GM19023 (cell line): Measurements from ENCODE around the gene PRKN.
"Not testable (repeated sequence)": the region's sequence is repeated elsewhere in the genome, so short reads cannot be mapped to it uniquely, and the experiment has no call there.

Experiments
- ATAC-seq: cut with Tn5 transposase; IDR thresholded peaks from one replicate; pipeline ENCODE4 v1.9.1; 2021; ENCODE audit warnings: mild to moderate bottlenecking, moderate library complexity; ENCODE audit not compliant: unreplicated experiment

Gene PRKN

DNA sequence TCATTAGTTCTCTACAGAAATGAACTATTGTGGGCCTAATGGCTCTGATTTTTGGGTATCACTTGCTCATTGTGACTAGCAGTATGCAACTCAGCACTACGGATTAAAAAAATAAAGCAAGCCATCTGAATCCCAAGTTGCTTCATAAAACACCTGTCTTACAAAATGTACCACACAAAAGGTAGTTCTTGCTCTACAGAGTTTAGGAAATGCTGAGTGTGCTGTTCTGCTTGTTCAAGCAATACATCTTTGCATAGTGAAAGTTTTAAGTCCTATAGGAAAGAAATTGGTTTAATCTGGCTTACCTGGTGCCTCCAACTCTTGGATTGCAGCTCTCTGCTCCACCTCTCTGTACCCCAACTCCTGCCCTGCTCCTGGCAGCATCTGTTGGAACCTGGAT, 1187.0 kb downstream of the PRKN start:
- no peak for ATAC-seq

DNA sequence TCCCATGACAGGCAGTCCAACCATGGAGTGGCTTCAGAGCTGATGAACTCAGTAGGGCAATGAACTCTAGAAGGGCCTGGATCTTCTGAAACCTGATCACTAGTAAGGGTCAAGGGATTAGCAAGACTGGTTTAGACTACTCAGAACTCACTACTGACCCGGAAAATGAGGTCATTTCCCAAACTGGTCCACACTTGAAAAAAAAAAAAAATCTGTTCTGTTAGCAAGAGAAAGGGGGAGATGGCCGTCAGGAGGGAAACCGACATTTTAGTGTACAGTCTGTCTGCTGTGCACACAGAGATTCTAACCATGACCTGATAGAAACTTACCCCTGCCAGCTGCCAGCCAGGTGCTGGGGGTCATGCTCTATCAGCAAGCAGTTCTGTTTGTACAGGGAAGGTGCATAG, 1191.3 kb downstream of the PRKN start:
- no peak for ATAC-seq

DNA sequence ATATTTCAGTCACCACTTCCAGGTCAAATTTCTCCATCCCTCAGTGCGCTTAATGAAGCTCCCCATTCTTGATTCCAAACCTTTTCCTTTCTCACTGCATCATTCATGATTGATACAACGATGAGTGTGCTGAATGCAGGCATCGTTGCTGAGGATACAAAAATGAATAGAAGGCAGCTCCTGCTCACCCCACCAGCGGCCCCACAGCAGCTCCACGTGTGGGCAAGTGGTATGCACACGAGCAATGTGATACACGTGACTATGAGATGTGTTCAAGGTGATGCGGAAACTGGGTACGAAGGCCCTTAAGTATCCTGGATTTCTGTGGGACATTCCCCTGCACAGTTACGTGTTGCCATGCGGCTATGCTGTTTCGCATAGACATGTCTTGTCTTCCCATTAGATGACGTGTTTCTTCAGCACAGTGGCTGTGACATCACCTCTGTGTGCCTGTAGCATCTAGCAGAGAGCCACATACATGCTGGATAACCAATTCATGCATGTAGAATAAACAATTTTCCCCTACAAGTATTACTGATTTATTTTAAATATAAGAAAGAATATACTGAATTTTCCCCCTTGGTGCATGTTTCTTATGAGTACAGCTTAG, 1193.2 kb downstream of the PRKN start:
- ATAC-seq, result no peak

DNA sequence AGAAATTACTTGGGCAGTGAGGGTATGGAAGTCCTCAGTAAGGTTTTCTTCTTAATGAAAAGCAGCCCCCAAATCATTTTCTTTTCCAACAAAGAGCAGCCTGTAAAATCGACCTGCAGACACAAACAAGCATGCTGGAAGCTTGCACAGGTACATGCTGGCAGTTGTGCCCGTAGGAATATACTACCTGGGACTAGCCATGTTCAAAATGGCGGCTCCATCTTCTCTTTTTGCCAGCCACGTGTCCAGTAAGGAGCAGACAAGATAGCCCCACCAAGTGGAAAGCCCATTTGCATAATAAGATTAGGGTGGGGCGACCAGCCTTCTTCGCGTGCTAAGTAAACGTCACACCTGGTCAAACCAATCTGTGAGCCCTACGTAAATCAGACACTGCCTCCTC, 1194.3 kb downstream of the PRKN start:
- ATAC-seq, result no peak

DNA sequence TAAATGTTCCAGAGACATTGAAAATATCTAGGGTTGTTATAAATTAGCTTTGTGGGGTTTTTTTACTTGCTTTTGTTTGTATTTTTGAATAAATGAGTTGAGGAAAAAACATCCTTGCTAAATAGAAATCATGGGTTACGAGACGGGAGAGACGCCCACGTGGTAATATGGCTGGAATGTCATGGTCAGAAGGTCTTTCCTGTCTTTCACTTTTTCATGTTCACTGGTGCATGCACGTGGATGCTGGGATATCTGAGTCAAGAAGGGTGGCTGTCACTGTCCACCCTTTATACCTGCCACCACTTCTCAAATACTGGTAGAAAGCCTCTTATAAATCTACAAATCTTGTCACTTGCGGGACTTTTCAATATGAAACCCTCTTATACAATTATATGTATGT, 1195.0 kb downstream of the PRKN start:
- ATAC-seq, result no peak

DNA sequence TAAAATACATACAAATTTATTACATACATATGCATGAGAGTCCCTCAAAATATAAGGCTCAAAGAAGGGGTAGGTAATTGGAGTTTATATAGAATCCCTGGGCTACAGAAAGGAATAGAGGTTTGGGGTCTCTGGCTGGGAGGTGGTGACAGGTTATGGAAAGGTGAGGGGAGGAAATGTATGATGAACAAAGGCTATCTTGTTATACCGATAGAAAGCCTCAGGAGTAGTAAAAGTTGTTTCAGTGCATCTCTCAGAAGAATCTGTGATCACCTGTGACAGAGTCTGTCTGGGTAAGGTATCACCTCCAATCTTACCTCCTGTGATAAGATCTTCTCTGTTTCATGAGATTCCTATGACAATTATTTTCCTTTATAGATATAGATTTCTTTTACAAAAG, 1200.8 kb downstream of the PRKN start:
- no peak for ATAC-seq

DNA sequence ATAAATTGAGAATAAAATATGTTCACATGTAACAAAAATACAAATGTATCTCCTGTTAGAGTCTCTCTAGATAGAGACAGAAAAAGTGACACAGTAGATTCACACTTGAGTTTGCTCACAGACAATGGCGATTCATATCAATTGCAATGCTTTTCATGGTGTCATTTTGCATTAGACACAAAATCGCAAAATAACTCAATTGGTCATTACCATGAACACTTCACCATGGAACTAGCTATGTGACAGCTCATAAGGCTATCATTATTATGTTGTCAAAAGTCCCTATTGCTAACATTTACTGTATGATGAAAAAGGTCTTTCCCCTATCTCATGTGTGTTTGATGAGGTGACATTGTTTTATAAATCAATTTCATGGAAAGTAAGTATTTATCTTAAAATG, 1204.2 kb downstream of the PRKN start:
- ATAC-seq, result no peak

DNA sequence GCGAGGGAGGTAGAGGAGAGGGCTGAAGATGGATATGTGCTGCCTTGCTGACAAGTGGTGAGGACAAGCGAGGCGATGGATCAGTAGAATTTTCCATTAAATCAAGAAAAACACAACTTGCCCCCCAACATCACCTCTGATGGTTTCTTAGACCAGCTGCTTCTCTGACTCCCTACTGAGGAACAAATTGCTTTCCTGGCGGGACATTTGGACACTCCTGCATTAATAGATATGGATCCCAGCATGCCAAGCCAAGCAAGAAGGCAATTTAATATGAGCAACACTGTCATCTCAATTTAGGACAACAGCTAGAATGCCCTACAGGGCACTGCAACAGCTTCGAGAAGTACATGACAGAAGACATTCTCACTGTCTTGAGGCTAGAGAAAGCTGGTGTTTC, 1205.3 kb downstream of the PRKN start:
- no peak for ATAC-seq

DNA sequence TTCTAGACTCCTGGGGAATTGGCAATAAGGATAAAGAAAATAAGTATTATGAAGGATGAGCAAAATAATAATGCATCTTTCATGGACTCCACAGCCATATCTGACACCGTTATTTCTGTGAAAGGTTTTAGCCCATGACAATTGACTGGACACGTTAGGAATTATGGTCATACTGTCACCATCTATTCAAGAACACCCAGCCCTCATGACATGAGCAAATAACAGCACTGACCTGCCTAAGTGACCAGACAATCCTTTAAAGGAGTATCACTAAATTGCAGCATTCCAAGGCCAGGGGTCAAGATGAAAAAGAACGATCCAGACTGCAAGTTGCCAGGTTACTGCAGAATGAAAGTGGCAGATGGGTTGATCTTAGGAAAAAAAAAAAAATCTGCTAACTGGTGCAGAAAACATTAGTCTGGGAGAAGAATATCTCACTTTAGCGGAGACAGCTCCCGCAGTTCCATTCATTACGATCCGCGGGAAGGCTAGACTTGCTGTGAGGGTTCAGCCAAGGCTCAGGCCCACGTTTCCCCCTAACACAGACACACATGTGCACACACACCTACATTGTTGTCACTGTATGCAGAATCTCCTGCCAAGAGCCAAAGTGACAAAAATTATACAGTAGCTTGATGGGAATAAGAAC, 1216.0 kb downstream of the PRKN start:
- no peak for ATAC-seq

DNA sequence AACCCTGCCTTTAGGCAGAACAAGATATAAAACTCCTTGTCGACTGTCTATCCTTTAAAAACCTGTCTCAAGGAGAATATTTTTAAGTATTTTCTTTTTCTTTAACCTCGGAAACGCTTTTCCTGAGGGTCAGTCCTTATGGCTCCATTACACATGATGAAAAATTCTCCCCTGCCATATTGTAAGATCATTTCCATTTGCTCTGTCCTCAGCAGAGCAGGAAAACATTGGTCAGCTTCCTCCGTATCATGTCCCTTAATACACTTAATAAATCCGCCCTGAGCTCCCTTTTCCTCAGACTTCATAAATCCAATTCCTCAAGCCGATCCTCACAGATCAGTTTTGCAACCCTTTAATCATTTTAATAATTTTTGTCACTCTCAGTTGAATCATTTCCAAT, 1219.2 kb downstream of the PRKN start:
- ATAC-seq, result no peak

DNA sequence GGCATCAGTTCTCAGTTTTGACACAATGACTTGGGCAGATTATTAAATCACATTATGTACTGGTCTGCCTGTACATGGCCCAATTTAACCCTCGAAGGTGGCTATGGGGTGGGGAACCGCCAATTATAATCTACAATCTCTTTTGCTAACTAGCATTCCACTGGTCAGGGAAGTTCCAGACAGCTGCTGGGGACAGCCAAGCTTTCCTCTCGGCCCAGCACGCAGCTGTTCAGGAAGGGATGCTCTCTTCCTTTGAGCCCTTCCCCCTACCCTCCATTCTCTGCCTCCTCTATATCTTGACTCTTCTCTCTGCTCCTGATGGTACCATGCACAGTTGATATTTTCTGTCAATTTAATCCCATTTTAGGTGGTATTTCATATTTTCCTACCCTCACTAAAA, 1220.2 kb downstream of the PRKN start:
- no peak for ATAC-seq

DNA sequence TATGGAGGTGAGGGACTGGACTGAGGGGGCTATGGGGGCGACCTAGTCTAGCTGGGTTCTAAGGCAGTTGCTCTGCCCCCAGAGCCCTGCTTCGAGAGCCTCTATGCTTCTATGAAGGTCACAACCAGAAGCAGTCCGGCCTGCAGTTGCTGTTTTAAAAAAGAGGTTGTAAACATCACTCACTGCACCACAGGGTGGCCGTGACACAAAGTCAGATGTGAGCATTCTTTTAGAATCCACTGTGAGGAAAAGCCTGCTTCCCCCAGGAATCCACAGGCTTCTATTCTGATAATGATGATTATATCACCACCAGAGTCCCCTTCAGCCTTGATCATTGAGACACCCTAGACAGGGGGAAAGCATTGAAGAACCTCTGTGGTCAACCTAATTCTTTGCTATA, 1224.0 kb downstream of the PRKN start:
- no peak for ATAC-seq

DNA sequence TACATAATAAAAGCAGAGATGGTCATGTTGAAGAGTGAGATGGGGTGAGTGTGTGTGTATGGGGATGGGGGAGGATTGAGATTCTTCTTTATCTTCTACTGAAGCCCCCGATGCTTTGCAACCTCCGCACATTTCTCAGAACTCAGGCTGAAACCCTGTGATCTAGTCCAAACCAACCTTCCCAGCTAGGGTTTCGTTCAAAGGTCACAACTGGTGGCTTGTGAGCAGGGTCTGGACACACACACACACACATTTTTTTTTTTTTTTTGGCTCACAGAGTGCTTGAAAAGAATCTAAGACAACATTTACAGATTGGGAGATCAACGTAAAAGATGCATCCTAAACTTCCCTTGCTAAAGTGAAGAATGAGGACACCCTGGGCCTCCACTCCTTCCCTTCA, 1228.7 kb downstream of the PRKN start:
- no peak for ATAC-seq

DNA sequence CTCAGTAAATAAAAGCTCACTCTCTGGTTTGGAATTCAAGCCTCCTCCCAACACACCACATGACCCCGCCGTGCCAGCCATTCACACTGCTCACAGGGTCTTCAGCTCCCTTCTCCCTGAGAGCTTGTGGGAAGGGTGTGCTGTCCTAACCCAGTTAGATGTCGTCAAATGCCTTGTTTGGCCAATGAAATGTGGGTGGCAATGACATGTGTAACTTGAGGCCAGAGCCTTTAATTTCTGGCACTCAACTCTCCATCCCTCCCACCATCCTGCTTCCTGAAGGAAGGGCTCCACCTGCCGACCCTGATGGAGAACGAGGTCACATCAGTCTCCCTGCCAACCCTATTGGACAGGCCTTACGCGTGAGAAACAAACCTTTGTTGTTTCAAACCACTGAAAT, 1229.2 kb downstream of the PRKN start:
- no peak for ATAC-seq

DNA sequence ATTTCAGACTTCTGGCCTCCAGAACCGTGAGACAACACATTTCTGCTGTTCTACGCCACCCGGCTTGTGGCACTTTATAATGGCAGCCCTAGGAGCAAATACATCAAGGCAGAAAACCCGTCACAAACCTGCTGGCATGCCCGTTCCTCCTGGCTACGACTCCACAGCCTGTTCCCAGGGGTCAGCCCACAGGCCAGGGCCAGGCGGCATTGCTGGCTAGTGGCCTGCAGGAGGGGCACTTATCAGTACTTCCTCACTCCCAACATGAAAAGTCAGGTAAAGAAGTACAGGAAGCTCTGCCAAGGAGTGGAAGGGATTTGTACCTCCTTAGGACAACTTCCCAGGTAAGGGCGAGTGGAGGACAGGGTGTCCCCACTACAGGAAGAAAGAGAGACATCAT, 1230.6 kb downstream of the PRKN start:
- no peak for ATAC-seq

DNA sequence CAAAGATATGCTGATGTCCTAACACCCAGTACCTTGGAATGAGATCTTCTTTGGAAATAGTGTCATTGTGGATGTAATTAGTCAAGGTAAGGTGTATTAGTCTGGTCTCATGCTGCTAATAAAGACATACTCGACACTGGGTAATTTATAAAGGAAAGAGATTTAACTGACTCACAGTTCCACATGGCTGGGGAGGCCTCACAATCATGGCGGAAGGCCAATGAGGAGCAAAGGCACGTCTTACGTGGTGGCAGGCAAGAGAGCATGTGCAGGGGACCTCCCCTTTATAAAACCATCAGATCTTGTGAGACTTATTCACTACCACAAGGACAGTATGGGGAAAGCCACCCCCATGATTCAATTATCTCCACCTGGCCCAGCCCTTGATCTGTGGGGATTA, 1231.3 kb downstream of the PRKN start:
- not testable (repeated sequence) for ATAC-seq

DNA sequence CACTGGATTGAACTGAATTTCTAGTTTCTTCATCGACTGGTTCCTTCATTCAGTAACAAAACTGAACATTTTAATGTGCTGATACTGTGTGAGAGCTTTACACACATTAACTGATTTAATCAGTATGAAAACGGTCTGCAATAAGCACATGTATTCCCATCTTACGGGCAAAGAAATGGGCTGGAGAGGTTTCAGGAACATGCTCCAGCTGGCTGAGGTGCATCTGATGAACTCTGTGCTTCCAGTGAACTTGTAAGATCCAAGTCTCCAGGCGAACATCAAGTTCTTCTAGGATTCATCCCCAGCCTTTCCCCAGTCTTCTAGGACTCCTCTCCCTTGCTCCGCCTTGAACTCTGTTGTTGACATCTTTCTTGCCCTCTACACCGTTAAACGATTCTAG, 1233.0 kb downstream of the PRKN start:
- ATAC-seq, result no peak

DNA sequence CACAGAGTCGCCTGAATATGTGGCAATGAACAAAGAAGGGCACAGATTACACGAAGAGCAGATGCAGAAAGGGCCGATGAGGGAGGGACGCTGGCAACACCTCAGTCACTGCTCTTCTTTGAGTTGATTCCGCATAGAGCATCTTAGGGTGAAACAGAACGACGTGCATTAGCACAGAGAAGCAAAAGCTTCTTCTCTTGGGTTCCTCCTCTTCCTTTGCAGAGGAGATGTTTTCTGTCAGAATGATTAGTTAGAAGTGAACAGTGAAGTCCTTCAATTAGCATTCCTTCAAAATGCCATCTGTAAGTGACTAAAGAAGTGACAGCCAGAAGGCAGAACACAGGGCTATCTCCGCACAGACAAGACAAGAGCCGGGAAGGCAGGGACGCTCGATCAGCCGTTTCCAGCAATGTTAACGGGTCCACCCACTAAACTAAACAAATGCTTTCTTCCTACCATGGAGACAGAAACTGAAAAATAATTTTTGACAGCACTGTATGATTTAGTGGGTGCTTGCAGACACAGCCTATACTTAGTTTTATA, 1233.9 kb downstream of the PRKN start:
- no peak for ATAC-seq

DNA sequence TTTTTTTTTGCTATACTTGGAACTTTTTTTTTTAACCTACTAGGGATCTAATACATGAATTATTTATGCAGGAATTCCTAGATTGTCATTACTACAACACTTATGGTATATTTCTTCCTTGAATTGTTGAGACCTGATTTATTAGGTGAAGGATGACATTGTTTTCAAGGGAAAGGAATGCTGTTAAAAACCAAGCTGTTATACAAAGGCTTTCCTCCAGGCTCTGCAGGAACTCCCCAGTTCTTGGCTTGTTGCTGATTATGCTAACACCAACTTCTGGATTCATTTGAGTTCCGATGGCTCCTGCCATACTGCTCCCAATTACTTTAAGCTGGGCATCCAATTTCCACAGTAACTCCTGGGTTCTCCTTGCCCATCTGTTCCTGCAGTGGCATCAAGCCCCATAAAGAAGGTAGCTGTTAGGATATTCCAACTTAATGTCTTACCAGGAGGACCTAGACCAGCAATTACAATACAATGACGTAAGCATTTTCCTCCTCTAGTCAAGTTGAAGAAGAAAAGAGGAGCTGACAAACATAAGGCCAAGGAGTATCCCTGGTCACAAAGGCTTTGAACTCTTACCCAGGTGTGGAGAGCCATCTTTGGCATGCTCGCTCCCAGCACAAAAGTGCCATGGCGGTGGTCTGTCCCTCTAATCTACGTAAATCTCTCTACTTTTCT, 1237.8 kb downstream of the PRKN start:
- ATAC-seq, result no peak

DNA sequence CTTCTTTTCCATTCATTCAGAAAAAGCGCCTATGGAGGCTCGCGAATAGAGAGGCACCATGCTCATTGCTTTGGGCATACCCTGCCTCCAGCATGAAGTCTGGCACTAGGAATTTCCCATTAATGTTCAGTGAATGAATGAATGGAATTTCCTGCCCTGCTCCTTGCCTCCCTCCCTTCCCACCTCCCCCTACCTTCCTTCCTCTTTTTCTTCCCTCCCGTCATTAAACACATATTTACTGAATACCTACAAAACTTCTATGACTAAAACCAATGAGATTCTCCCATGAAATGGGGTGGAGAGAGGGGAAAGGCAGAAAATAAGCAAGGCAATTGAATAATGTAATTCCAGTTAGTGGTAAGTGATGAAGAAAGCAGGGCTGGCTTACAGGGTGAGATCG, 1239.9 kb downstream of the PRKN start:
- no peak for ATAC-seq

DNA sequence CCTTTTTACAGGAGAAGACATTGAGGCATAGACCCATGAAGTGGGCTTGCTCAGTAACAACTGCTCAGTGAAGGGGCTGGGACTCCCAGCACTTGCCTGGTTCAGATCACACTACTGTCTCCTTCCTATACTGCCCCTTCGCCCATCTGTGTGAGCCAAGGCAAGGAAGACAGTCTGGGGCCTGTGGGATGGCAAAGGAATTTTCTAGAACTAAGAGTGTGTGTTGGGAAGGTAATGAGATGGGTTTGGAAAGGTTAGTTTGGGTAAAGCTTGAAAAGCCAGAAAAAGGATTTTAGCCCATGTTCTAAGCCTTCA, 1240.4 kb downstream of the PRKN start:
- ATAC-seq, result no peak
